HCT116 (cell line): ENCODE data around the gene SYNGR3. TPM values are rescaled to one million over a fixed set of nuclear protein-coding genes. Genes with fewer than 3 reads are reported as not detected.

Source experiments
- ATAC-seq: fragments of 200-7000 bp; cut with Tn5 transposase; 2 replicates; pipeline ENCODE4 v1.9.1; 2020; ENCODE audit warnings: mild to moderate bottlenecking, moderate library complexity
- Bru-seq: library from RNA; stranded (reverse); fragments of 400-500 nt; gene quantifications from one replicate; lab custom pipeline; 2021; lab: Mats Ljungman, UMichigan
- BruChase-seq, 2 experiments: library from RNA; stranded (reverse); fragments of 400-500 nt; gene quantifications; one replicate each; lab custom pipeline; 2021; lab: Mats Ljungman, UMichigan
- BruUV-seq: library from RNA; stranded (reverse); fragments of 400-500 nt; replicated peaks from 2 replicates; lab custom pipeline; 2021; lab: Mats Ljungman, UMichigan
- CTCF ChIA-PET: fragments of 300-600 bp; sonication (Branson Sonifier 250); formaldehyde crosslinking; loops from one replicate; lab custom pipeline; 2021; ENCODE audit warnings: antibody characterized with exemption; lab: Charles Lee
- POLR2A ChIA-PET: fragments of 300-600, 350-600 bp; sonication (Branson Sonifier 250); formaldehyde crosslinking; loops from one replicate; lab custom pipeline; 2021; ENCODE audit warnings: antibody characterized with exemption; lab: Charles Lee
- RAD21 ChIA-PET, 2 experiments: fragments of 300-600 bp; sonication (Branson Sonifier 250); formaldehyde crosslinking; loops; one replicate each; lab custom pipeline; 2023; ENCODE audit warnings: low total read pairs in 2 of 2; ENCODE audit not compliant: uncharacterized antibody in 2 of 2, unreplicated experiment in 2 of 2, low non-redundant PET in 1 of 2; lab: Charles Lee
- DNase-seq: peaks from one replicate; pipeline ENCODE4 v3.0.0-alpha.2; 2010; ENCODE audit warnings: low read depth, low spot score
- H2AFZ ChIP-seq: fragments of 200-600 bp; shearing (Covaris generic), sonication (generic); 2 replicates; pipeline ENCODE4 v1.6.1; 2017; ENCODE audit warnings: low read depth, mixed run types, mixed read lengths, antibody characterized with exemption, low read length; ENCODE audit not compliant: poor library complexity, severe bottlenecking
- H3K27ac ChIP-seq: 2 replicates; pipeline ENCODE4 v1.5.1; 2012; ENCODE audit warnings: low read depth, low read length
- H3K27me3 ChIP-seq: fragments of 200-600 bp; sonication (generic); 2 replicates; pipeline ENCODE4 v1.6.1; 2016; ENCODE audit warnings: mixed run types, low read length, mixed read lengths; ENCODE audit not compliant: insufficient read depth
- H3K36me3 ChIP-seq, 2 experiments: fragments of 200-500 bp in 1 of 2; fragments of 200-600 bp in 1 of 2; sonication (Bioruptor generic) in 1 of 2; sonication (generic) in 1 of 2; 2 replicates each; pipeline versions ENCODE4 v1.5.1 to v1.6.1; 2014 to 2016; ENCODE audit warnings: low read length in 2 of 2, inconsistent platforms in 1 of 2, mixed read lengths in 1 of 2, mixed run types in 1 of 2; ENCODE audit not compliant: insufficient read depth in 2 of 2, control insufficient read depth in 1 of 2
- H3K4me1 ChIP-seq, 2 experiments: fragments of 200-600 bp in 1 of 2; sonication (generic) in 1 of 2; 2 replicates each; pipeline versions ENCODE4 v1.5.1 to v1.6.1; 2012 to 2017; ENCODE audit warnings: low read length in 2 of 2, inconsistent platforms in 1 of 2, mild to moderate bottlenecking in 1 of 2, mixed read lengths in 1 of 2, mixed run types in 1 of 2, moderate library complexity in 1 of 2; ENCODE audit not compliant: insufficient read depth in 2 of 2, control insufficient read depth in 1 of 2
- H3K4me2 ChIP-seq: fragments of 200-600 bp; sonication (generic); 2 replicates; pipeline ENCODE4 v1.6.1; 2017; ENCODE audit warnings: mixed run types, low read length, mixed read lengths
- H3K4me3 ChIP-seq, 2 experiments: fragments of 200-600 bp in 1 of 2; sonication (generic) in 1 of 2; replicated peaks in 1 of 2; 2 replicates each; pipeline ENCODE4 v1.5.1; 2011 to 2016; ENCODE audit warnings: low read length in 2 of 2, control low read depth in 1 of 2, low read depth in 1 of 2, mild to moderate bottlenecking in 1 of 2, mixed read lengths in 1 of 2, mixed run types in 1 of 2
- H3K79me2 ChIP-seq: fragments of 200-600 bp; sonication (generic); 2 replicates; pipeline ENCODE4 v1.6.1; 2017; ENCODE audit warnings: mild to moderate bottlenecking, mixed run types, low read length, moderate library complexity, mixed read lengths; ENCODE audit not compliant: insufficient read depth
- H3K9ac ChIP-seq: fragments of 200-600 bp; sonication (generic); 2 replicates; pipeline ENCODE4 v1.6.1; 2016; ENCODE audit warnings: low read length, mixed read lengths
- H3K9me2 ChIP-seq: fragments of 200-600 bp; sonication (generic), shearing (Covaris generic); 2 replicates; pipeline ENCODE4 v1.6.1; 2017; ENCODE audit warnings: mixed run types, mild to moderate bottlenecking, moderate library complexity; ENCODE audit not compliant: insufficient read depth
- H3K9me3 ChIP-seq, 2 experiments: fragments of 200-500 bp in 1 of 2; fragments of 200-600 bp in 1 of 2; sonication (Bioruptor generic) in 1 of 2; sonication (generic) in 1 of 2; 2 replicates each; pipeline ENCODE4 v1.6.1; 2014 to 2017; ENCODE audit warnings: low read length in 2 of 2, mixed read lengths in 2 of 2, inconsistent platforms in 1 of 2, low read depth in 1 of 2, mild to moderate bottlenecking in 1 of 2, mixed run types in 1 of 2, moderate library complexity in 1 of 2; ENCODE audit not compliant: control insufficient read depth in 1 of 2, insufficient read depth in 1 of 2
- H4K20me1 ChIP-seq: fragments of 200-600 bp; sonication (generic), shearing (Covaris generic); 2 replicates; pipeline ENCODE4 v1.6.1; 2017; ENCODE audit warnings: mixed run types, mild to moderate bottlenecking, moderate library complexity; ENCODE audit not compliant: insufficient read depth
- intact Hi-C: fragments of 100-400 bp; cut with micrococcal nuclease; formaldehyde crosslinking; loops from 2 replicates; pipeline ENCODE4 v1.10.0; 2022
- long read RNA-seq: library from polyadenylated mRNA; unstranded; transcript quantifications from one replicate; pipeline ENCODE4 v2.0.0, GENCODE V29; 2021; ENCODE audit not compliant: unreplicated experiment
- polyA plus RNA-seq: library from polyadenylated mRNA; unstranded; fragments of >200 nt; gene quantifications from 2 replicates; pipeline ENCODE4 v1.2.1, GENCODE V29; 2012; ENCODE audit warnings: missing spikeins
- total RNA-seq: library from RNA; stranded (reverse); gene quantifications from one replicate; pipeline ENCODE4 v1.2.1, GENCODE V29; 2021; ENCODE audit not compliant: unreplicated experiment
- TF ChIP-seq, protein P1 (sequence below): IDR thresholded peaks from 2 replicates; pipeline ENCODE4 v1.6.1; 2012; ENCODE audit warnings: low read depth

The SYNGR3 gene, protein sequence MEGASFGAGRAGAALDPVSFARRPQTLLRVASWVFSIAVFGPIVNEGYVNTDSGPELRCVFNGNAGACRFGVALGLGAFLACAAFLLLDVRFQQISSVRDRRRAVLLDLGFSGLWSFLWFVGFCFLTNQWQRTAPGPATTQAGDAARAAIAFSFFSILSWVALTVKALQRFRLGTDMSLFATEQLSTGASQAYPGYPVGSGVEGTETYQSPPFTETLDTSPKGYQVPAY
- 11.5 TPM for total RNA-seq
- polyA plus RNA-seq = 9.1 and 9.9 TPM in 2 replicates
- percentile 24 among the genes with signal in this experiment for Bru-seq, nascent RNA
- BruChase-seq, experiment 1, labeled RNA remaining after a 6-hour chase = percentile 53 among the genes with signal in this experiment
- BruChase-seq, experiment 2, labeled RNA remaining after a 2-hour chase = percentile 48 among the genes with signal in this experiment
- long read RNA-seq, transcript SYNGR3-201 (4 exons, 2,051 nt) = major isoform, 11 of 18 reads
- long read RNA-seq, partial matches to known transcripts = 0 of 18 reads
- long read RNA-seq, other reads (novel, unspliced or antisense) = 3 of 18 reads

DNA sequence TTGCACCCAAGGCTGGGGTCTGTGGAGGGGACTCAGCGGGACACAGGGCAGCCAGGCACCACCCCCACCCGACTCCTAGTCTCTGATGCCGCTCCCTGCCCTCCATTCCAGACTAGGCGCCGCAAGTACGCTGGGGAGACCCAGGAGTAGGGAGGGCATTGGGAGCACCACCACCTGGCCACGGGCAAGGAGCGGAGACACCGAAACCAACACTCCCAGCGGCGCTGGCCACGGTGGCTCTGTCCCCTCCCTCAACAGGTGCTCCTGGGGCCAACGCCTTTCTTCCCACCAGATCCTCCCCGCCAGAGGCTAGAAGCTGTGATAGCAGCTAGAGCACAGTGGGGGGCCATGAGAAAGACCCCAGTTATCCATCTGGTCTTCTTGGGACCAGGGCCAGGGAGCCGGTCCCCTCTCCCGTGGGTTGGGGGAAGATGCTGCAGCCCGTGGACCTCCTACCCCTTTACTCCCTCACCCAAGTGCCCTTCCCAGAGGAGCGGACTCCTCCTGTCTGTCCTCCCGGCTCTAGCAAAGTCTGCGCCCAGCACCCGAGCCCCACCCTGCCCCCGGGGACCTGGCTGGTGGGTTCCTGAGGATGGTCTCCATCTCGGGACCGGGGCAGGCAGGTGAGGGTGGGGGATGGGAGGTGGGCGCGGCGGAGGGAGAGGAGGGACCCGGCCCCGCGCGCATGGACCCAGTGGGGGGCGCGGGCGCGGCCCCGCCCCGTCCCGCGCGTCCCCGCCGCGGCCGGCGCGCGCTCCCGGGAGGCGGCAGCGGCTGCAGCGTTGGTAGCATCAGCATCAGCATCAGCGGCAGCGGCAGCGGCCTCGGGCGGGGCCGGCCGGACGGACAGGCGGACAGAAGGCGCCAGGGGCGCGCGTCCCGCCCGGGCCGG, at the start of gene SYNGR3:
Gene SYNGR3 (plus strand): TSS at position 762 of the 892 bp plus-strand sequence. CDS start 133 bp downstream, outside the sequence.
- Histone ChIP-seq H3K9me3 (no peaks in the 10 kb centered on the region), H3K27me3 (no peaks in the 10 kb centered on the region), H3K9ac (peak within 1 kb of the TSS; percentile 57), H3K4me1 (peaks cover 20 to 45% of the 10 kb centered on the region in 2 experiments), H3K4me3 (peak within 1 kb of the TSS; percentile 53 to 60), H3K9me2 (no peaks in the 10 kb centered on the region), H3K79me2 (peaks cover 17% of the 10 kb centered on the region), H3K27ac (peak within 1 kb of the TSS; percentile 65), H4K20me1 (no peaks in the 10 kb centered on the region), H3K36me3 (peaks cover 6 to 14% of the 10 kb centered on the region in 2 experiments; a peak in 2 of 4 replicates), H2AFZ (no peak within 1 kb of the TSS), H3K4me2 (peak within 1 kb of the TSS; percentile 67)
- DNase-seq (no peak), ATAC-seq (peak; percentile 49)
- intact Hi-C loops = no loop called here
- BruUV-seq = no TSS peak
- TF ChIP-seq, protein P1, sequence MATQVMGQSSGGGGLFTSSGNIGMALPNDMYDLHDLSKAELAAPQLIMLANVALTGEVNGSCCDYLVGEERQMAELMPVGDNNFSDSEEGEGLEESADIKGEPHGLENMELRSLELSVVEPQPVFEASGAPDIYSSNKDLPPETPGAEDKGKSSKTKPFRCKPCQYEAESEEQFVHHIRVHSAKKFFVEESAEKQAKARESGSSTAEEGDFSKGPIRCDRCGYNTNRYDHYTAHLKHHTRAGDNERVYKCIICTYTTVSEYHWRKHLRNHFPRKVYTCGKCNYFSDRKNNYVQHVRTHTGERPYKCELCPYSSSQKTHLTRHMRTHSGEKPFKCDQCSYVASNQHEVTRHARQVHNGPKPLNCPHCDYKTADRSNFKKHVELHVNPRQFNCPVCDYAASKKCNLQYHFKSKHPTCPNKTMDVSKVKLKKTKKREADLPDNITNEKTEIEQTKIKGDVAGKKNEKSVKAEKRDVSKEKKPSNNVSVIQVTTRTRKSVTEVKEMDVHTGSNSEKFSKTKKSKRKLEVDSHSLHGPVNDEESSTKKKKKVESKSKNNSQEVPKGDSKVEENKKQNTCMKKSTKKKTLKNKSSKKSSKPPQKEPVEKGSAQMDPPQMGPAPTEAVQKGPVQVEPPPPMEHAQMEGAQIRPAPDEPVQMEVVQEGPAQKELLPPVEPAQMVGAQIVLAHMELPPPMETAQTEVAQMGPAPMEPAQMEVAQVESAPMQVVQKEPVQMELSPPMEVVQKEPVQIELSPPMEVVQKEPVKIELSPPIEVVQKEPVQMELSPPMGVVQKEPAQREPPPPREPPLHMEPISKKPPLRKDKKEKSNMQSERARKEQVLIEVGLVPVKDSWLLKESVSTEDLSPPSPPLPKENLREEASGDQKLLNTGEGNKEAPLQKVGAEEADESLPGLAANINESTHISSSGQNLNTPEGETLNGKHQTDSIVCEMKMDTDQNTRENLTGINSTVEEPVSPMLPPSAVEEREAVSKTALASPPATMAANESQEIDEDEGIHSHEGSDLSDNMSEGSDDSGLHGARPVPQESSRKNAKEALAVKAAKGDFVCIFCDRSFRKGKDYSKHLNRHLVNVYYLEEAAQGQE = no peak
- RAD21 ChIA-PET = no interaction called here
- POLR2A ChIA-PET = no interaction called here
- CTCF ChIA-PET = interaction anchor here (0.6 kb wide), 1 partner anchor 25 kb away, joined by 3 read pairs; no protein-coding TSS in a partner anchor
